ENCODE measurements around the gene KIF3B. TPM values are rescaled to one million over a fixed set of nuclear protein-coding genes. Genes with fewer than 3 reads are reported as not detected.
A peak's percentile ranks its signal among the peaks of the same experiment; 100 is the strongest.
"Not testable (repeated sequence)": the region's sequence is repeated elsewhere in the genome, so short reads cannot be mapped to it uniquely, and the experiment has no call there.

Gene KIF3B
- total RNA-seq, 2 experiments from 2014 or later: 16.1 to 16.9 TPM

GRCh38 chr20:32236819-32237218 is 40.6 kb upstream of the KIF3B start:
- no peak for DNase-seq
- Mint-ChIP-seq H3K36me3 (ENCODE audit: low read depth) (peaks cover 42% of the 10 kb centered on the region), H3K9me3 (no peaks in the 10 kb centered on the region), H3K4me1 (peaks cover 23% of the 10 kb centered on the region), H3K4me3 (no peak overlapping the region), H3K27me3 (no peaks in the 10 kb centered on the region), H3K27ac (no peak overlapping the region)
- ChIA-PET CTCF (interaction anchor here (0.6 to 1.7 kb wide), 2 partner anchors 123 to 205 kb away, joined by 3 read pairs; no protein-coding TSS in a partner anchor), POLR2A (no interaction called here)

GRCh38 chr20:32237419-32237818 is 40.0 kb upstream of the KIF3B start:
- DNase-seq: no peak
- ChIA-PET POLR2A (no interaction called here), CTCF (interaction anchor here (0.6 to 1.7 kb wide), 2 partner anchors 123 to 206 kb away, joined by 3 read pairs; no protein-coding TSS in a partner anchor)
- Mint-ChIP-seq H3K4me3 (no peak overlapping the region), H3K27ac (peak overlapping the region; percentile 0), H3K27me3 (no peaks in the 10 kb centered on the region), H3K36me3 (ENCODE audit: low read depth) (peaks cover 36% of the 10 kb centered on the region), H3K4me1 (peaks cover 17% of the 10 kb centered on the region), H3K9me3 (no peaks in the 10 kb centered on the region)

GRCh38 chr20:32238483-32239425 is 38.7 kb upstream of the KIF3B start:
- CTCF ChIA-PET: no interaction called here
- no peak for DNase-seq
- Mint-ChIP-seq H3K27ac (no peak overlapping the region), H3K9me3 (no peaks in the 10 kb centered on the region), H3K27me3 (no peaks in the 10 kb centered on the region), H3K4me3 (no peak overlapping the region), H3K36me3 (ENCODE audit: low read depth) (peaks cover 23% of the 10 kb centered on the region), H3K4me1 (peaks cover 4% of the 10 kb centered on the region)
- POLR2A ChIA-PET: no interaction called here

GRCh38 chr20:32240205-32240604 is 37.2 kb upstream of the KIF3B start:
- Mint-ChIP-seq H3K27me3 (no peaks in the 10 kb centered on the region), H3K4me3 (no peak overlapping the region), H3K9me3 (no peaks in the 10 kb centered on the region), H3K27ac (no peak overlapping the region), H3K4me1 (peaks cover 3% of the 10 kb centered on the region), H3K36me3 (ENCODE audit: low read depth) (peaks cover 14% of the 10 kb centered on the region)
- ChIA-PET POLR2A (no interaction called here), CTCF (interaction anchor here (1.0 kb wide), 1 partner anchor 17 kb away, joined by 5 read pairs; no protein-coding TSS in a partner anchor)
- no peak for DNase-seq

GRCh38 chr20:32241807-32242206 is 35.6 kb upstream of the KIF3B start:
- no peak overlapping the region for H3K27ac Mint-ChIP-seq
- H3K4me3 Mint-ChIP-seq: no peak overlapping the region
- peaks cover 4% of the 10 kb centered on the region for H3K36me3 Mint-ChIP-seq (ENCODE audit: low read depth)
- no peaks in the 10 kb centered on the region for H3K9me3 Mint-ChIP-seq
- ChIA-PET POLR2A (no interaction called here), CTCF (interaction anchor here (1.3 kb wide), 1 partner anchor 10 kb away, joined by 4 read pairs; no protein-coding TSS in a partner anchor)
- peaks cover 6% of the 10 kb centered on the region for H3K4me1 Mint-ChIP-seq
- no peak for DNase-seq
- H3K27me3 Mint-ChIP-seq: no peaks in the 10 kb centered on the region

- H3K27me3 Mint-ChIP-seq: no peaks in the 10 kb centered on the region
- no peak for DNase-seq
- H3K4me1 Mint-ChIP-seq: peaks cover 10% of the 10 kb centered on the region
- no peaks in the 10 kb centered on the region for H3K36me3 Mint-ChIP-seq (ENCODE audit: low read depth)
- H3K4me3 Mint-ChIP-seq: no peak overlapping the region
- H3K27ac Mint-ChIP-seq: no peak overlapping the region
- ChIA-PET POLR2A (interaction anchor here (0.7 kb wide), 1 partner anchor 11 kb away, joined by 3 read pairs; no protein-coding TSS in a partner anchor), CTCF (interaction anchor here (0.8 to 1.6 kb wide), 2 partner anchors 12 to 26 kb away, joined by 3 to 5 read pairs; no protein-coding TSS in a partner anchor)
- no peaks in the 10 kb centered on the region for H3K9me3 Mint-ChIP-seq
Observed at GRCh38 chr20:32244150-32244823, 33.2 kb upstream of the KIF3B start.

GRCh38 chr20:32244959-32245358 is 32.5 kb upstream of the KIF3B start:
- no peaks in the 10 kb centered on the region for H3K9me3 Mint-ChIP-seq
- no peaks in the 10 kb centered on the region for H3K27me3 Mint-ChIP-seq
- POLR2A ChIA-PET: no interaction called here
- no peak overlapping the region for H3K27ac Mint-ChIP-seq
- DNase-seq: no peak
- H3K36me3 Mint-ChIP-seq (ENCODE audit: low read depth): no peaks in the 10 kb centered on the region
- peaks cover 17% of the 10 kb centered on the region for H3K4me1 Mint-ChIP-seq
- CTCF ChIA-PET: interaction anchor here (1.6 kb wide), 1 partner anchor 27 kb away, joined by 5 read pairs; no protein-coding TSS in a partner anchor
- H3K4me3 Mint-ChIP-seq: no peak overlapping the region

GRCh38 chr20:32246208-32246607 is 31.2 kb upstream of the KIF3B start:
- H3K9me3 Mint-ChIP-seq; H3K4me3 Mint-ChIP-seq; H3K27me3 Mint-ChIP-seq; POLR2A ChIA-PET; H3K36me3 Mint-ChIP-seq (ENCODE audit: low read depth); DNase-seq: not testable (repeated sequence)
- peak overlapping the region; percentile 0 for H3K27ac Mint-ChIP-seq
- CTCF ChIA-PET: interaction anchor here (1.6 kb wide), 1 partner anchor 28 kb away, joined by 5 read pairs; no protein-coding TSS in a partner anchor
- peaks cover 17% of the 10 kb centered on the region for H3K4me1 Mint-ChIP-seq

- peaks cover 2% of the 10 kb centered on the region for H3K9me3 Mint-ChIP-seq
- peaks cover 33% of the 10 kb centered on the region for H3K4me1 Mint-ChIP-seq
- no peak for DNase-seq
- ChIA-PET CTCF (no interaction called here), POLR2A (interaction anchor here (0.7 kb wide), 1 partner anchor 32 kb away, joined by 7 read pairs; no protein-coding TSS in a partner anchor)
- H3K27me3 Mint-ChIP-seq: no peaks in the 10 kb centered on the region
- H3K4me3 Mint-ChIP-seq: no peak overlapping the region
- H3K36me3 Mint-ChIP-seq (ENCODE audit: low read depth): peaks cover 2% of the 10 kb centered on the region
- peak overlapping the region; percentile 25 for H3K27ac Mint-ChIP-seq
Observed at GRCh38 chr20:32248043-32248442, 29.4 kb upstream of the KIF3B start.

- peak overlapping the region; percentile 88 for H3K27ac Mint-ChIP-seq
- H3K4me1 Mint-ChIP-seq: peaks cover 37% of the 10 kb centered on the region
- CTCF ChIA-PET: interaction anchor here (0.6 to 1.9 kb wide), 2 partner anchors 36 to 102 kb away, joined by 3 to 4 read pairs; no protein-coding TSS in a partner anchor
- POLR2A ChIA-PET: interaction anchor here (0.6 kb wide), 1 partner anchor 45 kb away, joined by 3 read pairs; no protein-coding TSS in a partner anchor
- peaks cover 6% of the 10 kb centered on the region for H3K9me3 Mint-ChIP-seq
- H3K4me3 Mint-ChIP-seq: peak overlapping the region; percentile 49
- H3K36me3 Mint-ChIP-seq (ENCODE audit: low read depth): peaks cover 5% of the 10 kb centered on the region
- H3K27me3 Mint-ChIP-seq: no peaks in the 10 kb centered on the region
- peak; percentile 72 for DNase-seq
Observed at GRCh38 chr20:32249030-32249738, 28.3 kb upstream of the KIF3B start.

- H3K9me3 Mint-ChIP-seq: peaks cover 6% of the 10 kb centered on the region
- ChIA-PET CTCF (interaction anchor here (0.7 to 1.5 kb wide), 3 partner anchors 17 to 323 kb away, joined by 3 to 5 read pairs (median 3); no protein-coding TSS in a partner anchor), POLR2A (no interaction called here)
- no peak for DNase-seq
- no peak overlapping the region for H3K4me3 Mint-ChIP-seq
- H3K27ac Mint-ChIP-seq: peak overlapping the region; percentile 72
- peaks cover 35% of the 10 kb centered on the region for H3K4me1 Mint-ChIP-seq
- H3K36me3 Mint-ChIP-seq (ENCODE audit: low read depth): peaks cover 5% of the 10 kb centered on the region
- H3K27me3 Mint-ChIP-seq: no peaks in the 10 kb centered on the region
Observed at GRCh38 chr20:32251470-32251869, 26.0 kb upstream of the KIF3B start.

- peaks cover 42% of the 10 kb centered on the region for H3K4me1 Mint-ChIP-seq
- ChIA-PET POLR2A (interaction anchor here (0.6 kb wide), 1 partner anchor 34 kb away, joined by 4 read pairs; no protein-coding TSS in a partner anchor), CTCF (interaction anchor here (0.7 to 0.9 kb wide), 2 partner anchors 9 to 322 kb away, joined by 4 to 5 read pairs; no protein-coding TSS in a partner anchor)
- peak; percentile 38 for DNase-seq
- peaks cover 5% of the 10 kb centered on the region for H3K36me3 Mint-ChIP-seq (ENCODE audit: low read depth)
- peak overlapping the region; percentile 3 for H3K27ac Mint-ChIP-seq
- H3K9me3 Mint-ChIP-seq: peaks cover 6% of the 10 kb centered on the region
- H3K27me3 Mint-ChIP-seq: no peaks in the 10 kb centered on the region
- H3K4me3 Mint-ChIP-seq: no peak overlapping the region
Observed at GRCh38 chr20:32252189-32252588, 25.3 kb upstream of the KIF3B start.
